Liver (tissue), 9 donors: Measurements from ENCODE around the gene CFAP99. TPM values are rescaled to one million over a fixed set of nuclear protein-coding genes. Genes with fewer than 3 reads are reported as not detected.
A peak's percentile ranks its signal among the peaks of the same experiment; 100 is the strongest.

ENCODE experiments used
- DNase-seq: peaks from one replicate; pipeline ENCODE4 v3.0.0-alpha.2; 2017; ENCODE audit warnings: low spot score
- H3K27ac ChIP-seq, 2 donors: one replicate each; pipeline ENCODE4 v1.7.0; 2013; ENCODE audit warnings: inconsistent platforms in 2 of 2, low read length in 2 of 2, control low read depth in 1 of 2, low read depth in 1 of 2, mild to moderate bottlenecking in 1 of 2
- H3K27me3 ChIP-seq, 4 donors: one replicate each; pipeline versions ENCODE4 v1.6.1 to v1.7.0; 2013; ENCODE audit warnings: low read length in 3 of 4, inconsistent platforms in 1 of 4, mild to moderate bottlenecking in 1 of 4, moderate library complexity in 1 of 4; ENCODE audit not compliant: control insufficient read depth in 4 of 4, insufficient read depth in 4 of 4
- H3K36me3 ChIP-seq, 4 donors: one replicate each; pipeline versions ENCODE4 v1.6.1 to v1.7.0; 2013; ENCODE audit warnings: low read length in 3 of 4, mild to moderate bottlenecking in 3 of 4, low read depth in 1 of 4, moderate library complexity in 1 of 4; ENCODE audit not compliant: control insufficient read depth in 4 of 4, insufficient read depth in 3 of 4
- H3K4me1 ChIP-seq, 4 donors: one replicate each; pipeline versions ENCODE4 v1.6.1 to v1.7.0; 2013; ENCODE audit warnings: low read length in 3 of 4, mild to moderate bottlenecking in 3 of 4, moderate library complexity in 1 of 4; ENCODE audit not compliant: control insufficient read depth in 4 of 4, insufficient read depth in 4 of 4
- H3K4me3 ChIP-seq, 3 donors: one replicate each; pipeline versions ENCODE4 v1.6.1 to v1.7.0; 2013; ENCODE audit warnings: low read length in 3 of 3, control low read depth in 1 of 3, low read depth in 1 of 3, mild to moderate bottlenecking in 1 of 3
- H3K9ac ChIP-seq, 2 donors: one replicate each; pipeline ENCODE4 v1.7.0; 2013; ENCODE audit warnings: low read length in 2 of 2, mild to moderate bottlenecking in 2 of 2, moderate library complexity in 2 of 2, control low read depth in 1 of 2, low read depth in 1 of 2
- H3K9me3 ChIP-seq, 4 donors: one replicate each; pipeline versions ENCODE4 v1.6.1 to v1.7.0; 2013; ENCODE audit warnings: low read length in 3 of 4; ENCODE audit not compliant: control insufficient read depth in 4 of 4
- ATF3 ChIP-seq: IDR thresholded peaks from 2 replicates; pipeline ENCODE4 v1.6.1; 2016; ENCODE audit warnings: antibody characterized with exemption
- EGR1 ChIP-seq, 2 donors: IDR thresholded peaks; 2 replicates each; pipeline ENCODE4 v1.6.1; 2016 to 2018; ENCODE audit warnings: antibody characterized with exemption in 2 of 2, low read depth in 2 of 2
- FOXA1 ChIP-seq: IDR thresholded peaks from 2 replicates; pipeline ENCODE4 v1.6.1; 2016; ENCODE audit warnings: antibody characterized with exemption
- FOXA2 ChIP-seq: IDR thresholded peaks from 2 replicates; pipeline ENCODE4 v1.6.1; 2016; ENCODE audit warnings: antibody characterized with exemption
- GABPA ChIP-seq, 2 donors: IDR thresholded peaks in 1 of 2; conservative IDR thresholded peaks in 1 of 2; 2 replicates each; pipeline ENCODE4 v1.6.1; 2016; ENCODE audit warnings: antibody characterized with exemption in 2 of 2, mild to moderate bottlenecking in 1 of 2, moderate library complexity in 1 of 2
- HNF4A ChIP-seq, 2 donors: conservative IDR thresholded peaks; 2 replicates each; pipeline ENCODE4 v1.6.1; 2016; ENCODE audit warnings: antibody characterized with exemption in 2 of 2, mild to moderate bottlenecking in 2 of 2
- HNF4G ChIP-seq: IDR thresholded peaks from 2 replicates; pipeline ENCODE4 v1.6.1; 2016; ENCODE audit warnings: antibody characterized with exemption
- JUND ChIP-seq, 2 donors: IDR thresholded peaks; 2 replicates each; pipeline ENCODE4 v1.6.1; 2016; ENCODE audit warnings: antibody characterized with exemption in 2 of 2
- MAX ChIP-seq: IDR thresholded peaks from 2 replicates; pipeline ENCODE4 v1.6.1; 2016; ENCODE audit warnings: antibody characterized with exemption
- NR2F2 ChIP-seq: IDR thresholded peaks from 2 replicates; pipeline ENCODE4 v1.6.1; 2016; ENCODE audit warnings: antibody characterized with exemption
- RAD21 ChIP-seq, 2 donors: IDR thresholded peaks; 2 replicates each; pipeline ENCODE4 v1.6.1; 2016; ENCODE audit warnings: antibody characterized with exemption in 2 of 2, mild to moderate bottlenecking in 2 of 2
- REST ChIP-seq: IDR thresholded peaks from 2 replicates; pipeline ENCODE4 v1.6.1; 2016; ENCODE audit warnings: antibody characterized with exemption, mild to moderate bottlenecking
- RXRA ChIP-seq, 2 donors: IDR thresholded peaks; 2 replicates each; pipeline ENCODE4 v1.6.1; 2017 to 2018; ENCODE audit warnings: antibody characterized with exemption in 2 of 2, mild to moderate bottlenecking in 1 of 2
- SP1 ChIP-seq: IDR thresholded peaks from 2 replicates; pipeline ENCODE4 v1.6.1; 2018; ENCODE audit warnings: antibody characterized with exemption, mild to moderate bottlenecking
- TAF1 ChIP-seq: conservative IDR thresholded peaks from 2 replicates; pipeline ENCODE4 v1.6.1; 2016; ENCODE audit warnings: antibody characterized with exemption, mild to moderate bottlenecking
- ZBTB33 ChIP-seq: IDR thresholded peaks from 2 replicates; pipeline ENCODE4 v1.6.1; 2016; ENCODE audit warnings: antibody characterized with exemption
- WGBS: extraction: QIAGEN DNeasy Blood & Tissue Kit; methylation state at CpG from one replicate; pipeline ENCODE4 v1.1.7; 2013; 5-methylcytosine and 5-hydroxymethylcytosine counted together
- polyA plus RNA-seq, 2 donors: library from polyadenylated mRNA; stranded (reverse) in 1 of 2; unstranded in 1 of 2; fragments of 200-250 nt in 1 of 2; fragments of >200 nt in 1 of 2; fragmentation: Nextera tagmentation in 1 of 2; extraction: Ambion mirVana in 1 of 2; gene quantifications; one replicate each; pipeline versions ENCODE4 v1.2.1 to v1.2.3, GENCODE V29; 2013 to 2015
- total RNA-seq, 2 donors: library from RNA; depleted of rRNA; stranded (reverse); fragments of >200 nt; gene quantifications; one replicate each; pipeline ENCODE4 v1.2.3, GENCODE V29; 2014
- donor health status: healthy.
- donor health status: healthy.
- donor health status: healthy.
- donor health status: healthy.
- donor health status: healthy.

CFAP99 gene
- total and polyA plus RNA-seq, 4 donors = 0.33 to 0.36 TPM; not detected in 2

- peaks cover 10 to 30% (median 18%) of the 10 kb centered on the region in 4 donors for H3K4me1 ChIP-seq
- peak overlapping the region; percentile 11 to 59 for H3K27ac ChIP-seq
Measured at GRCh38 chr4:2412885-2413716, 5.7 kb upstream of the CFAP99 start.

GRCh38 chr4:2413821-2414610 is 4.7 kb upstream of the CFAP99 start:
- Histone ChIP-seq H3K27me3 (no peaks in the 10 kb centered on the region), H3K4me3 (no peak overlapping the region), H3K36me3 (no peaks in the 10 kb centered on the region), H3K4me1 (peaks cover 11 to 34% (median 20%) of the 10 kb centered on the region in 4 donors), H3K9ac (no peak overlapping the region), H3K27ac (peak overlapping the region in 1 of 2 donors; percentile 59), H3K9me3 (no peaks in the 10 kb centered on the region)
- TF ChIP-seq FOXA1 (no peak), MAX (no peak)
- WGBS = 63% methylated on average over 14 of the region's 14 CpGs
- DNase-seq = no peak

More at GRCh38 chr4:2412885-2413716, 5.7 kb upstream of the CFAP99 start:
- Histone ChIP-seq H3K36me3 (no peaks in the 10 kb centered on the region), H3K27me3 (no peaks in the 10 kb centered on the region), H3K9ac (no peak overlapping the region), H3K4me3 (no peak overlapping the region), H3K9me3 (no peaks in the 10 kb centered on the region)
- 46% methylated on average over 30 of the region's 30 CpGs for WGBS
- DNase-seq = no peak
- TF ChIP-seq NR2F2 = peak; percentile 33
- peak; percentile 96 for TF ChIP-seq REST
- no peak for TF ChIP-seq GABPA (IDR thresholded peaks at IDR 0.05 in 1 of 2, conservative IDR thresholded peaks at IDR 0.05 in 1 of 2)
- no peak for TF ChIP-seq FOXA2
- no peak for TF ChIP-seq FOXA1
- no peak for TF ChIP-seq ATF3
- no peak for TF ChIP-seq HNF4G
- peak; percentile 14 for TF ChIP-seq SP1
- no peak for TF ChIP-seq RAD21 (IDR thresholded peaks at IDR 0.05)
- TF ChIP-seq RXRA (IDR thresholded peaks at IDR 0.05) = no peak
- TF ChIP-seq HNF4A (conservative IDR thresholded peaks at IDR 0.05) = no peak

- Histone ChIP-seq H3K4me1 (peaks cover 11 to 41% (median 27%) of the 10 kb centered on the region in 4 donors), H3K27me3 (no peaks in the 10 kb centered on the region)
- WGBS = 98% methylated on average over 3 of the region's 3 CpGs
- no peak for TF ChIP-seq RXRA (IDR thresholded peaks at IDR 0.05)
- TF ChIP-seq HNF4A (conservative IDR thresholded peaks at IDR 0.05) = no peak
- no peak for TF ChIP-seq MAX
- no peak for TF ChIP-seq JUND (IDR thresholded peaks at IDR 0.05)
- TF ChIP-seq FOXA2 = no peak
- TF ChIP-seq TAF1 = no peak
- no peak for TF ChIP-seq NR2F2
- TF ChIP-seq RAD21 (IDR thresholded peaks at IDR 0.05) = no peak
- TF ChIP-seq GABPA (IDR thresholded peaks at IDR 0.05 in 1 of 2, conservative IDR thresholded peaks at IDR 0.05 in 1 of 2) = no peak
- no peak for TF ChIP-seq HNF4G
- TF ChIP-seq ATF3 = no peak
- no peak for TF ChIP-seq EGR1 (IDR thresholded peaks at IDR 0.05; ENCODE audit: low read depth in 2 of 2)
- TF ChIP-seq ZBTB33 = no peak
- no peak for TF ChIP-seq SP1
Measured at GRCh38 chr4:2415213-2415612, 3.5 kb upstream of the CFAP99 start.

More at GRCh38 chr4:2415213-2415612, 3.5 kb upstream of the CFAP99 start:
- Histone ChIP-seq H3K36me3 (no peaks in the 10 kb centered on the region), H3K4me3 (no peak overlapping the region), H3K9me3 (no peaks in the 10 kb centered on the region), H3K9ac (no peak overlapping the region), H3K27ac (no peak overlapping the region)
- no peak for DNase-seq
